ENCODE results near the gene ADAMTS8.

The ADAMTS8 gene

GRCh38 chr11:130389335-130389935 lies 39.0 kb downstream of the ADAMTS8 start:
- DNase-seq: no peak

GRCh38 chr11:130388607-130389205 lies 39.7 kb downstream of the ADAMTS8 start:
- DNase-seq: no peak

- no peak for DNase-seq
These were observed 42.4 kb downstream of the ADAMTS8 start for GRCh38 chr11:130386056-130386455.

- DNase-seq: no peak
These were observed 44.8 kb downstream of the ADAMTS8 start for GRCh38 chr11:130383344-130384211.

- DNase-seq: no peak
These were observed 47.1 kb downstream of the ADAMTS8 start for GRCh38 chr11:130381317-130381716.

GRCh38 chr11:130380778-130381177 lies 47.6 kb downstream of the ADAMTS8 start:
- DNase-seq: no peak

GRCh38 chr11:130379276-130379675 lies 49.1 kb downstream of the ADAMTS8 start:
- DNase-seq: no peak

- DNase-seq: no peak
These were observed 57.4 kb downstream of the ADAMTS8 start for GRCh38 chr11:130370845-130371590.

- no peak for DNase-seq
These were observed 58.7 kb downstream of the ADAMTS8 start for GRCh38 chr11:130369713-130370112.

- no peak for DNase-seq
These were observed 59.2 kb downstream of the ADAMTS8 start for GRCh38 chr11:130369141-130369691.

- DNase-seq: no peak
These were observed 69.0 kb downstream of the ADAMTS8 start for GRCh38 chr11:130359419-130359818.

- no peak for DNase-seq
These were observed 70.0 kb downstream of the ADAMTS8 start for GRCh38 chr11:130358398-130358797.

Measured in bone marrow (tissue), 2 donors.